HG02623 (cell line): Measurements from ENCODE around the gene PUS1.

Source experiments
- ATAC-seq: cut with Tn5 transposase; IDR thresholded peaks from one replicate; pipeline ENCODE4 v1.9.1; 2021; ENCODE audit warnings: moderate library complexity; ENCODE audit not compliant: unreplicated experiment

PUS1 gene

GRCh38 chr12:131915823-131916222 is 13.3 kb upstream of the PUS1 start:
- ATAC-seq = no peak

GRCh38 chr12:131916306-131917138 is 12.6 kb upstream of the PUS1 start:
- no peak for ATAC-seq

GRCh38 chr12:131917139-131917710 is 11.9 kb upstream of the PUS1 start:
- no peak for ATAC-seq

GRCh38 chr12:131917711-131918306 is 11.3 kb upstream of the PUS1 start:
- no peak for ATAC-seq

GRCh38 chr12:131918311-131919050 is 10.6 kb upstream of the PUS1 start:
- ATAC-seq = no peak

GRCh38 chr12:131919051-131919347 is 10.1 kb upstream of the PUS1 start:
- no peak for ATAC-seq

- ATAC-seq = no peak
These were observed 9.5 kb upstream of the PUS1 start for GRCh38 chr12:131919366-131920156.

GRCh38 chr12:131920157-131920508 is 8.9 kb upstream of the PUS1 start:
- ATAC-seq = no peak

GRCh38 chr12:131920902-131921840 is 7.9 kb upstream of the PUS1 start:
- ATAC-seq = no peak

- no peak for ATAC-seq
These were observed 7.0 kb upstream of the PUS1 start for GRCh38 chr12:131921866-131922769.

GRCh38 chr12:131922772-131923171 is 6.3 kb upstream of the PUS1 start:
- no peak for ATAC-seq

- peak; percentile 72 for ATAC-seq
These were observed 5.8 kb upstream of the PUS1 start for GRCh38 chr12:131923260-131923659.

GRCh38 chr12:131927110-131928079 is 1.7 kb upstream of the PUS1 start:
- no peak for ATAC-seq

- no peak for ATAC-seq
These were observed 881 bp upstream of the PUS1 start for GRCh38 chr12:131928080-131928710.

- ATAC-seq = peak; percentile 3
These were observed 743 bp downstream of the PUS1 start for GRCh38 chr12:131929581-131930456.

GRCh38 chr12:131930510-131930909 is 1.4 kb downstream of the PUS1 start:
- no peak for ATAC-seq
